ENCODE data around the gene TMEM168.

GRCh38 chr7:112790586-112791003 lies 402 bp upstream of the TMEM168 start:
- no peak for TF ChIP-seq CTCF (IDR thresholded peaks at IDR 0.05)
- no peak for TF ChIP-seq POLR2A (IDR thresholded peaks at IDR 0.05)

Measured in suprapubic skin (tissue), 3 donors.